Activated naive CD4-positive, alpha-beta T cell treated with anti-CD3 and anti-CD28 coated beads, Interleukin-2, amount 50 U/mL, for 72 hours (primary cell): ENCODE measurements around the gene RBCK1. TPM values are rescaled to one million over a fixed set of nuclear protein-coding genes. Genes with fewer than 3 reads are reported as not detected.

ENCODE experiments used
- ATAC-seq, 2 donors: fragments of 150-1000 bp; cut with Tn5 transposase; 2 replicates each; pipeline ENCODE4 v1.10.0; 2021; ENCODE audit warnings: mild to moderate bottlenecking in 2 of 2, moderate library complexity in 2 of 2
- DNase-seq, 2 donors: peaks; one replicate each; pipeline ENCODE4 v3.0.0; 2021 to 2022; ENCODE audit warnings: low spot score in 2 of 2
- H3K27ac Mint-ChIP-seq, 2 donors: one replicate each; pipeline ENCODE4 v1.8.0; 2022; ENCODE audit warnings: mild to moderate bottlenecking in 2 of 2, mixed read lengths in 2 of 2
- H3K36me3 Mint-ChIP-seq, 2 donors: one replicate each; pipeline ENCODE4 v1.8.0; 2022; ENCODE audit warnings: mixed read lengths in 2 of 2
- H3K9me3 Mint-ChIP-seq, 2 donors: one replicate each; pipeline ENCODE4 v1.8.0; 2022; ENCODE audit warnings: mixed read lengths in 2 of 2
- total RNA-seq, 2 donors: library from RNA; stranded (reverse); gene quantifications; one replicate each; pipeline ENCODE4 v1.2.3, GENCODE V29; 2022

Gene RBCK1
- total RNA-seq, 2 donors from 2014 or later = 113 to 150 TPM

DNA sequence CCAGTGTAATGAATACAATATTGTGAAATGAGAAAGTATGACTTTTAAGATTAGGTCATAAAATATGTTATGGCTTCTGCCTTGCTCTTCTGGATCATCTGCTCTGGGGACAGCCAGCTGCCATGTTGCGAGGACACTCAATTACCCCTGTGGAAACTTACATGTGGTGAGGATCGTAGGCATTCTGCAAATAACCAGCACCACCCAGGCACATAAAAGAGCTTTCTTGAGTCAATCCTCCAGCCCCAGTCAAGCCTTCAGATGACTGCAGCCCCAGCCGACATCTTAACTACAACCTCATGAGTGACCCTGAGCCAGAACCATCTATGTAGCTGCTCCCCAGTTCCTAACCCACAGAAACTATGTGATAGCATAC is 4.5 kb upstream of the RBCK1 start:
- Mint-ChIP-seq H3K27ac (peak overlapping the region in 1 of 2 donors; percentile 64), H3K36me3 (peaks cover under 1 to 6% of the 10 kb centered on the region in 2 donors), H3K9me3 (peaks cover 0 to 9% of the 10 kb centered on the region in 2 donors)
- no peak for ATAC-seq
- DNase-seq = no peak

DNA sequence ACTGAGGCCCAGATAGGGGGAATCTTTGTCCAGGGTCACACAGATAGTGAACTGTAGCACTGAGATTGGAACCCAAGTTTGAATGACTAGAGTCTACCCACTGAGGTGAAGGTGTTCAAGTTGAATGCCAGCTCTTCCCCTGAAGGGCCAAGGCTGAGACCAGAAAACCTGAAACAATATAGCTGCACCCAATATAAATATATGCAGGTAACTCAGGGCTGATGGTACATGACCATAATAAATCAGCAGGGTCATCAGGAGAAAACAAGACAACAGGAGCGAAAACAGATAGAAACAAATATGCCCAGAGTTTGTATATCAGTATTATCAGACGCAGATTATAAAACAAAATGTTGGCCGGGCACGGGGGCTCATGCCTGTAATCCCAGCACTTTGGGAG is 4.0 kb upstream of the RBCK1 start:
- Mint-ChIP-seq H3K36me3 (peaks cover 5 to 12% of the 10 kb centered on the region in 2 donors), H3K9me3 (peaks cover 0 to 9% of the 10 kb centered on the region in 2 donors), H3K27ac (no peak overlapping the region)
- no peak for ATAC-seq
- DNase-seq = no peak

- H3K27ac Mint-ChIP-seq = peak overlapping the region in 1 of 2 donors; percentile 86
- H3K36me3 Mint-ChIP-seq = peaks cover 29 to 32% of the 10 kb centered on the region in 2 donors
- DNase-seq = no peak
Observed at GRCh38 chr20:406200-407132, 1.6 kb upstream of the RBCK1 start.

DNA sequence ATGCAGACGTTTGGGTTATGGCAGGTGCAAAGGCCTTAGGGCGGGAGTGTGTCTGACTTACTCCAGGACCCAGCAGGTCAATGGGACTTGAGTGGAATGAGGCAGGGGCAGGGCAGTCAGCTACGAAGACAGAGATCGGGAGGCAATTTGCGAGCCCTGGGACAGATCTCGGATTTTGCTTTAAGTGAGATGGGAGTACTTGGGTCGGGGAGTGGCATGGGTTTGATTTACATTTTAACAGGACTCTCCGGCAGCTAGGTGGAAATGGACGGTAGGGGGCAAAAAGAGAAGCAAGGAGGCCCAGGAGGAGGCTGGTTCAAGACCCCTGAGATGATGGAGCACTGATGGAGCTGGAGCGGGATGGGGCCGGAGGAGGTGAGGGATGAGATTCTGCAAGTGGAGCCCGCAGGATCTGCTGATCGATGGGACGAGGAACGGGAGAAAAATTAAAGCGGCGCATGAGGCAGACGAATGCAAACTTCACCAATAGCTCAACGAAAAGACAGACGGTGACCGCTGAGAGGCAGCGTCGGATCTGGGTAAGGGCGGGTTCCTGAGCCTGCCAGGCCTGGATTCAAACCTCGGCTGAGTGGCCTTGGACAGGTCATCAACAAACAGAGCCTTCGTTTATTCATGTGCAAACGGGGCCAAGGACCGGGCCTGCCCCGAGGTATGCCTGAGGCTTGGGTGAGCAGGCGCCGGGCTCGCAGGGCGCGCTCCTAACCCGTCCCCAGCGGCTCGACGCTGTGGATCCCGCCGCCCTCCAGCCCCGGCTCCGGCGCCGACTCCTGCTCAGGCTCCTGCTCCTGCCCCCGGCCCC is 756 bp upstream of the RBCK1 start:
- Mint-ChIP-seq H3K27ac (peak overlapping the region; percentile 82 to 86), H3K9me3 (peaks cover 0 to 9% of the 10 kb centered on the region in 2 donors), H3K36me3 (peaks cover 32 to 38% of the 10 kb centered on the region in 2 donors)

More at GRCh38 chr20:406200-407132, 1.6 kb upstream of the RBCK1 start:
- H3K9me3 Mint-ChIP-seq = peaks cover 0 to 9% of the 10 kb centered on the region in 2 donors
- ATAC-seq = no peak

DNA sequence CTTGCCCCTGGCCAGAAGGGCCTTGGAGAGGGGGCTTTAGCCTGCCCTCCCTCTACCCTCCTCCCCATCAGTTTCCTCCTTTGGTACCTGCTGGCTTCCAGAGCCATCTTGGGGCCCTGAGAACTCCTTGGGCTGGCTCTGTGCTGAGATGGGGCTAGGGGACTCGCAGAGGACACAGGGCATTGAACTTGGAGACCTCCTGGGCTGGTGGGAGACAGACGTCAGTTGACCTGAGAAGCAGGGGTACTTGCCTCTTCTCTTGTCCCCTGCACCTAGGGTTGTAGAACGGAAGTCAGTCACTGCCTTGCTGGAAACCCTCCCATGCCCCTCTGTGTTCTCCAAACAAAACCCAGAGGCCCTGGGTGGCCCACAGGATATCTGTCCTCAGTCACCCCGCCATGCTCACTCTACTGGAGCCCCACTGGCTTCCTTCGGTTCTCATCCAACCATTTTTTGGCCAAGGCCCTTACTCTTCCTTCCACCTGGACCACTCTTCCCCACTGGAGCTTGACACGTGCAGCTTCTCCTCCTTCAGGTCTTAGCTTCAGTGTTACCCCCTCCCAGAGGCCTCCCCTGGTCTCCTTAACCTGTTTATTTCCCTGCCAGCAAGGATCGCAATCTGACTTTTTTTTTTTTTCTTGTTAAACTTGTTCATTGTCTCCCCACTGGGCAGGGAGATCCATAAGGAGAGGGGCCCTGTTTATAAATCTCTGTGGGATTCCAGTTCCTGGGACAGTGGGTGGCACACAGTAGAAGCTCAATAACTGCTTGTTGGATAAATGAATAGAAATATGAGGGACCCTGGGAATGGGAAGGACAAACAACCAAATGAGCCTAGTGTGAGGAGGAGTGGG is 971 bp downstream of the RBCK1 start:
- H3K36me3 Mint-ChIP-seq = peaks cover 27 to 54% of the 10 kb centered on the region in 2 donors
- ATAC-seq = peak; percentile 20 to 21
- H3K27ac Mint-ChIP-seq = peak overlapping the region; percentile 86 to 96
- no peaks in the 10 kb centered on the region for H3K9me3 Mint-ChIP-seq
- peak in 1 of 2 donors; percentile 39 for DNase-seq

More for the DNA sequence above, 756 bp upstream of the RBCK1 start:
- peak; percentile 80 to 85 for ATAC-seq
- peak; percentile 69 to 81 for DNase-seq

DNA sequence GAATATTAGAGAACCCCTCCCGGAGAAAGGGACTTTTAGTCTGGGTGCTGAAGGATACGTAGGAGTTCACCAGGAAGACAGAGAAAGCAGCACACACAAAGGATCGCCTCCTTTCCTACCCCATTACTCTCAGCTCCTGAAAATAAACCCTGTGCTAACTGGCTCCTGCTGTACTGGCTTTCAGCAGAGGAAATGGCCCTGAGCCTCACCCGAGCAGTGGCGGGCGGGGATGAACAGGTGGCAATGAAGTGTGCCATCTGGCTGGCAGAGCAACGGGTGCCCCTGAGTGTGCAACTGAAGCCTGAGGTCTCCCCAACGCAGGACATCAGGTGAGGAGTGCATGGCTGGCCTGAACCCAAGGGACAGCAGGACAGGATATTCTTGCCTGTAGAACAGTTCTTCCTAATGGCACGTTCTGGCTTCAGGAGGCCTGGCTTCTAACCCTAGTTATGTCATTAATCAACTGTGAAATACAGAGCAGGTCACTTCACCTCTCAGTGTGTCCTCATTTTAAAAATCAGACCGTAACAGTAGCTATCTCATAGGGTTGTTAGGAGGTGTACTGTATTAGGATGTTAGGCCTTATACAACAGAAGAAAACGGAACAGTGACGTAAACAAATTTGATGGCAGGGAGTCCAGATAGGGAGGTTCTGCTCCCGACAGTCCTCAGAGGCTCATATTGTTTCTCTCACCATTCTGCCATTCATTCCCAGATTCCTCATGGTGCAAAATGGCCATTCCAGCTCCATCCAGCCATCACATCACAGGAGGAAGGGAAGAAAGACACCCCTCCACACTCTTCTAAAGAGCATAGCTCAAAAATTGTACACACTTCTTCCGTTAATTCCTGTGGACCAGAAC is 1.8 kb downstream of the RBCK1 start:
- Mint-ChIP-seq H3K9me3 (no peaks in the 10 kb centered on the region), H3K27ac (peak overlapping the region; percentile 86 to 96), H3K36me3 (peaks cover 27 to 54% of the 10 kb centered on the region in 2 donors)
- ATAC-seq (no peak), DNase-seq (no peak)

GRCh38 chr20:412081-412480 is 4.0 kb downstream of the RBCK1 start:
- Mint-ChIP-seq H3K36me3 (peaks cover 27 to 73% of the 10 kb centered on the region in 2 donors), H3K27ac (peak overlapping the region in 1 of 2 donors; percentile 25), H3K9me3 (no peaks in the 10 kb centered on the region)
- ATAC-seq (no peak), DNase-seq (no peak)

GRCh38 chr20:414161-414560 is 6.1 kb downstream of the RBCK1 start:
- peaks cover 20 to 67% of the 10 kb centered on the region in 2 donors for H3K36me3 Mint-ChIP-seq
- H3K9me3 Mint-ChIP-seq = no peaks in the 10 kb centered on the region
- ATAC-seq = no peak
- no peak for DNase-seq
- H3K27ac Mint-ChIP-seq = no peak overlapping the region

DNA sequence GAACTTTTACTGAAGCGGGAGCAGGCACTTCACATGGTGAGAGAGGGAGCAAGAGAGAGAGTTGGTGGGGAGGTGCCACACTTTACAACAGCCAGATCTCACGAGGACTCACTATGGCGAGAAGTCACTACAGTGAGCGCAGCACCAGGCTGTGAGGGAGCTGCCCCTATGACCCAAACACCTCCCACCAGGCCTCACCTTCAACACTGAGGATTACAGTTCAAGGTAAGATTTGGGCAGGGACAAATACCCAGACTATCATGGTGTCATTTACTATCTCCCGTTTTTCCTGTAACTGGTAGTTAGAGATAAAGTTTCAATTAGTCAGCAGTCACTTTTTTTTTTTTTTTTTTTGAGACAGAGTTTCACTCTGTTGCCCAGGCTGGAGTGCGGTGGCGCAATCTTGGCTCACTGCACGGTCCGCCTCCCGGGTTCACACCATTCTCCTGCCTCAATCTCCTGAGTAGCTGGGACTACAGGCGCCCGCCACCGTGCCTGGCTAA is 7.8 kb downstream of the RBCK1 start:
- no peak for ATAC-seq
- Mint-ChIP-seq H3K36me3 (peaks cover 4 to 57% of the 10 kb centered on the region in 2 donors), H3K9me3 (no peaks in the 10 kb centered on the region), H3K27ac (peak overlapping the region in 1 of 2 donors; percentile 58)
- DNase-seq = no peak

- DNase-seq = no peak
- peak overlapping the region in 1 of 2 donors; percentile 0 for H3K27ac Mint-ChIP-seq
- peaks cover 0 to 54% of the 10 kb centered on the region in 2 donors for H3K36me3 Mint-ChIP-seq
- no peak for ATAC-seq
- H3K9me3 Mint-ChIP-seq = no peaks in the 10 kb centered on the region
Observed at GRCh38 chr20:416950-417800, 9.1 kb downstream of the RBCK1 start.

GRCh38 chr20:417801-418342 is 9.8 kb downstream of the RBCK1 start:
- Mint-ChIP-seq H3K36me3 (peaks cover 0 to 51% of the 10 kb centered on the region in 2 donors), H3K9me3 (no peaks in the 10 kb centered on the region)
- no peak for ATAC-seq

GRCh38 chr20:418858-419365 is 10.8 kb downstream of the RBCK1 start:
- H3K9me3 Mint-ChIP-seq = no peaks in the 10 kb centered on the region
- DNase-seq (no peak), ATAC-seq (no peak)
- peaks cover 0 to 45% of the 10 kb centered on the region in 2 donors for H3K36me3 Mint-ChIP-seq
- H3K27ac Mint-ChIP-seq = no peak overlapping the region

More at GRCh38 chr20:417801-418342, 9.8 kb downstream of the RBCK1 start:
- DNase-seq = no peak
- no peak overlapping the region for H3K27ac Mint-ChIP-seq

DNA sequence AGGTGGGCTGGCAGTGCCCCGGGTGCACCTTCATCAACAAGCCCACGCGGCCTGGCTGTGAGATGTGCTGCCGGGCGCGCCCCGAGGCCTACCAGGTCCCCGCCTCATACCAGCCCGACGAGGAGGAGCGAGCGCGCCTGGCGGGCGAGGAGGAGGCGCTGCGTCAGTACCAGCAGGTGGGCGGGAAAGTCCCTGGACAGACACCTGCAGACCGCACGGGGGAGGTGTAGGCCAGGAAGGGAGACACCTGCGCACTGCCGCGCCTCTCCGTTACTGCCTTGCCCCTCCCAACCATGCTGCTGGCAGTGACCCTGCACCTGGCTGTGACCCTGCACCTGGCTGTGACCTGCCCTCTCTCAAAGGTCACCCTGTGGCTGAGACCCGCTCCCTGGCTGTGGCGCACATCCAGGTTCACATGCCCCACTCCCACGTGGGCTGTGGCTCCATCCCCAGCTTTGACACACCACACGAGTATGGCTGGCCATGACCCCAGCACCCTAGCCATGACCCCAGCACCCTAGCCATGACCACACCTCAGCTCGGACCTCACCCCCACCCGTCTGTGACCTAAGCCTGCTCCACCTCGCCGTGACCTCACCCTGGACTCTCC is 11.6 kb downstream of the RBCK1 start:
- Mint-ChIP-seq H3K36me3 (peaks cover 0 to 52% of the 10 kb centered on the region in 2 donors), H3K9me3 (no peaks in the 10 kb centered on the region), H3K27ac (no peak overlapping the region)
- DNase-seq (no peak), ATAC-seq (peak; percentile 37 to 46)
